ENCODE data around the gene C13orf42.

- no peak for TF ChIP-seq POLR2A (IDR thresholded peaks at IDR 0.05)
- no peak for TF ChIP-seq CTCF (IDR thresholded peaks at IDR 0.05)
- no peak for TF ChIP-seq EP300 (IDR thresholded peaks at IDR 0.05; ENCODE audit: low read depth)
These were observed 63.5 kb downstream of the C13orf42 start for GRCh38 chr13:51047434-51048165.
